GM21529 (cell line): ENCODE data around the gene KRTAP5-1.
"Not testable (repeated sequence)": the region's sequence is repeated elsewhere in the genome, so short reads cannot be mapped to it uniquely, and the experiment has no call there.

Experiments used
- ATAC-seq: cut with Tn5 transposase; IDR thresholded peaks from one replicate; pipeline ENCODE4 v1.9.1; 2021; ENCODE audit not compliant: unreplicated experiment

The KRTAP5-1 gene

DNA sequence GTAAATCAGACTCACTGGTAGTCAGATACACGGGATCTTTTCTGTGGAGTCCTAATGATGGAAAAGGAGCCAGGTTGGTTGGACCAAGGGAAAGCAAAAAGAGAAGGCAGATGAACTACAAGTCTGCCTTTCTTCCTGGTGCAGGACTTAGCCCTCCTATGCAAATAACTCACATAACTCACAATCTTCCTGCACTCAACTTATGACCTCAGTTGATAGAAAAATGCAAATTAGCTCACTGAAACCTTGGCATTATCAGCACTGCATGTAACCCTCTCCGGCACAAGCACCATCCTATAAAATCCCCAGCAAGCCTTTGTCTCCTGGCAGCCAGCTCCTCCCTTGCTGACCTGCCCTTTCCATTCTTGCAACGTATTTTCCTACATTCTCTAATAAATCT, 16.6 kb upstream of the KRTAP5-1 start:
- ATAC-seq: not testable (repeated sequence)

DNA sequence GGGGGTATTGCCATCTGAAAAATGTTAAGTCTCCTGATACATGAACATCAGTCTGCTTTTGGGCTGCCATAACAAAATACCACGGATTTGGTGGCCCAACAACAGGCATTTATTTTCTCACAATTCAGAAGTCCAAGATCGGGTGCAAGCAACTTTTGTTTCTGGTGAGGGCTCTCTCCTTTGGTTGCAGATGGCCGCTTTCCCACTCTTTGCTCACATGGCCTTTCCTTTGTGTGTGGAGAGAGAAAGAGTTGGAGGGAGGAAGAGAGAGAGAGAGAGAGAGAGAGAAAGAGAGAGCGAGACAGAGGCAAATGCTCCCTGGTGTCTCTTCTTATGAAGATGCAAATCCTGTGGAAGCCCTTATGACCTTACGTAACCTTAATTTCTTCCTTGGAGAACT, 15.5 kb upstream of the KRTAP5-1 start:
- ATAC-seq: no peak

DNA sequence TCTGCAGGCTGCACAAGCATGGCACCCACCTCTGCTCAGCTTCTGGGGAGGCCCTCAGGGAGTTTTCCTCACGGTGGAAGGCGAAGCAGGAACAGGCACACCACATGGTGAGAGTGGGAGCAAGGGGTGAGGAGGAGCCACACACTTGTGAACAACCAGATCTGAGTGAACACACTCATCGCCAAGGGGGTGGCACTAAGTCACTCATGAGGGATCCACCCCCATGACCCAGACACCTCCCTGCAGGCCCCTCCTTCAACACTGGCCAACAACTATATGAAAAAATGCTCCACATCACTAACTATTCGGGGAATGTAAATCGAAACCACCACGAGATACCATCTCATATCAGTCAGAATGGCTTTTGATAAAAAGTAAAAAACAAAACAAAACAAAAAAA, 13.7 kb upstream of the KRTAP5-1 start:
- no peak for ATAC-seq

DNA sequence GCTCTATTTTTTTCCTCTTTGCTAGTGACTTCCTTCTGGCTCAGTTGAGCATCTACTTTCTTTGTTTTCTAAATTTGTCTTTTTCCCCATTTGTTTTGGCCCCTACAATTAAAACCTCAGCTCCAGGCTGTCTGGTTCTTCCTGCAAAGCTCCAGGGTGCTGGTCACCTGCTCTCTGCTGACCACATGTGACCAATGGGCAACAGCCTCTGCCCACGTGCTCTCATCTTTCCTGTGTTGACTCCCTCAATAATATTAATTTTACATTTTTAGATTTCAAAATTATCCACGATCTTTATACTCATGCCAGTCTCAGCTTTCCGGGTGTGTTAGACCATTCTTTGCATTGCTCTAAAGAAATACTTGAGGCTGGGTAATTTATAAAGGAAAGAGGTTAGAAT, 13.3 kb upstream of the KRTAP5-1 start:
- ATAC-seq: not testable (repeated sequence)

DNA sequence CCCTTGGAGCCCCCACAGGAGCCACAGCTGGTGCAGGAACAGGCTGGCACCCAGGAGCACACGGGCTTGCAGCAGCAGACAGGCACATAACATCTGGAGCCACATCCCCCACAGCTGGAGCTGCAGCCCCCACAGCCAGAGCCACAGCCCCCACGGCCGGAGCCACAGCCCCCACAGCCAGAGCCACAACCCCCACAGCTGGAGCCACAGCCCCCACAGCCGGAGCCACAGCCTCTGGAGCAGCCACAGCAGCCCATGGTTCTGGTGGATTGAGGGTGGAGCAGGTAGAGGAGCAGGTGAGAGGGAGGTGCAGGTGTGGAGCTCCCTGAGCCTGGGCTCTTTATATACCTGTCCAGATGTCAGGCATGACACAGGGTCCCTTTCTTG, 12.9 kb upstream of the KRTAP5-1 start, which contains the start of gene KRTAP5-2:
Gene KRTAP5-2 (minus strand): TSS at position 301 of the 387 bp plus-strand sequence. CDS start 44 bp downstream, at position 257.
- ATAC-seq: no peak

DNA sequence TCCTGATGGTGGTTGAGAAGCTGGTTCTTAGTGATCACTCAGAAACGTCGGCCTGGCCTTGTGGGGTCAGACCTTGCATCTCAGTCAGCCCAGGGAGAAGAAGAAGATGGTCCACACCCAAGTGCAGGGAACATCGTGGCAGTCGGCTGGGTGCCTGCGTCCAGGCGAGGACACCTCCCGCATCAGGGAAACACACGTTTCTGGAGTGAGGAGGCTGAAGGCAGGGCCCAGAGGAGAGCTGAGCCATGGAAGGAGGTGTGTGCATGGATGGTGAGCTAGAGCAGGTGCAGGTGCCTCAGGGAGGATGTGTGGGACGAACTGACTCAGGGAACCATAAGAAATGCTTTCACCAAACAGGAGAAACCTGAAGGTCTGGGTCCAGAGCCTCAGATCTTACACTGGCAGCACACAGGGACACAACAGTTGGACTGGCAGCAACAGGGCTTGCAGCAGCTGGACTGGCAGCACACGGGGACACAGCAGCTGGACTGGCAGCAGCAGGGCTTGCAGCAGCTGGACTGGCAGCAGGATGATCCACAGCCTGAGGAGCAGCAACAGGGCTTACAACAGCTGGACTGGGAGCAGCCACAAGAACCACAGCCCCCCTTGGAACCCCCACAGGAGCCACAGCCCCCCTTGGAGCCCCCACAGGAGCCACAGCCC, 12.4 kb upstream of the KRTAP5-1 start:
- ATAC-seq: no peak

DNA sequence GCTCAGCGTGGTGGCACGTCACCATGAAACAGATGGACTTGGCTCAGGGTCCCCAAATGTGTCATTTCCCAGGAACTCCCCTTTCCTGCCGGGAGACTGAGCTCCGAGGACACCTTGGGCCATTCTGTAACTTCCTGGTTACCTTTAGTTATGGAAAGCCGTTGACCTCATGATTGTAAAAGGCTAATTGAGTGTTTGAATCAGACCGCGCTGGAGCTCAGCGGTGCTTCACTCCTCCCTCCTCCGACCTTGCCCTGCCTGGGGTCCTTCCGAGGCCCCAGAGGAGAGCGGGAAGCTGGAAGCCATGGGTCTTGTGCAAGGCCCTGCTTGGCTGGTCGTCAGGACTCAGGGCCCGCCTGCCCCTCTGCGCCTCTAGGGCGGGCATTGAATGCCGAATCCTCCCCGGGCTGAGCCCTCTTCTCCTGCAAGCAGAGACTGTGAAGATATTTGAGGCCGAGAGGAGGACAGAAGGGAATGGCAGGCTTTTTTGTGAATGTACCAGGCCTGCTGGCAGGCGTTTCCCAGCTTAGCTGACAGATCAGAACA, 11.6 kb upstream of the KRTAP5-1 start:
- ATAC-seq: not testable (repeated sequence)

DNA sequence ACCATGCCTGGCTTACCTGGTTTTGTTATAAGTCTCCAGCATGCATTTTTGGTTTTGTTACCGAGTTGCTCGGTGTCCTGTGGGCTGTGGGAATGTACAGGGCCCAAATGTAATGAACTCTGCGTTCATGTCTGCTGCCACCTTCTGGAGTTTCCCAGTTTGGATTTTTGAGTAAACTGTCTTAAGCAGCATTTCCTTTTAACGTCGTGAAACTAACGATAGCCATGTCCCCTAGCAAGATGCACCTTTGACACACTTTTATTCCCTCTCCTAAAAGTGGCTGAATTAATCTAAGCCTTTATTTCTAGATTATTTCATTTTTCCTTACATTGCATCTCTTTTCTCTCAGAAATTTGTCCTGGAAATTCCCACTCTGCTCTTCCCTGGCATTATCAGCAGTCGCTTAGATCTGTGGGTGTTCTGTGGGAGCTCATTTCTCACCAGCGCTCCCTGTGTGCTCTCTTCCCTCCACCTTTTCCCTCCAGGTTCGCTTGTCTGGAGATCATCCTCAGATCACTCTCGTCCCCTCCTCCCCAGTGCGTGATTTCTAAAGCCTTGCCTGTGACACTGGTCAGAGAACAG, 11.0 kb upstream of the KRTAP5-1 start:
- ATAC-seq: not testable (repeated sequence)

DNA sequence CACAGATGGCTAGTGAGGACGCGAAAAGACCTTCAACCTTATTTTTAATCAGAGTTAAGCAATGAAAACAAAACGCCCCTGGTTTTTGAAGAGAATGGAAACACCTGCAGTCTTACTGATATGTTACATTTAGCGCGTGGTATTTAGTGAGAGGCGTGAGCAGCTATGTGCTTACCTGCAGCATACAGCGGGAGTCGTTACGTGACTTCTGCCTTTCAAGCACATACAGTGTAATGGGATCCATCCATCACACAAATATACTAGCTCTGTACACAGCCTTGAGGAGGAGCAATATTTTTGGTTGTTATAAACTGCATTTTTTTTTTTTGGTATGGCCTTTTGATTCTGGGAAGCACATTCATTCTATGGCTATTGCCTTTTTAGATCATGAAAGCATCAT, 7.5 kb upstream of the KRTAP5-1 start:
- ATAC-seq: no peak

DNA sequence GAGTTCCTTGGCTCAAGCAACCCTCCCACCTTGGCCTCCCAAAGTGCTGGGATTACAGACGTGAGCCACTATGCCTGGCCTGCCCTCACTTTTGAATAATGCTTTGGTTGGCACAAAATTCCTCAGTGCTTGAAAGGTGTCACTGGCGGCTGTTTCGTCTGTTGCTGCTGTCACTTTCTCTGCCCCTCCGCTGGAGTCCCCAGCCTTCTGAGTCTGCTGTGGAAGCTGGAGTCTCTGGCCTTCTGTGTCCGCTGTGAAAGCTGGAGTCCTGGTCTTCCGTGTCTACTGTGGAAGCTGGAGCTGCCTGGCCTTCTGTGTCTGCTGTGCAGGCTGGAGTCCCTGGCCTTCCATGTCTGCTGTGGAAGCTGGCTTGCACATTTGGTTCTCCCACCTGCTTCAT, 4.9 kb upstream of the KRTAP5-1 start:
- ATAC-seq: no peak

DNA sequence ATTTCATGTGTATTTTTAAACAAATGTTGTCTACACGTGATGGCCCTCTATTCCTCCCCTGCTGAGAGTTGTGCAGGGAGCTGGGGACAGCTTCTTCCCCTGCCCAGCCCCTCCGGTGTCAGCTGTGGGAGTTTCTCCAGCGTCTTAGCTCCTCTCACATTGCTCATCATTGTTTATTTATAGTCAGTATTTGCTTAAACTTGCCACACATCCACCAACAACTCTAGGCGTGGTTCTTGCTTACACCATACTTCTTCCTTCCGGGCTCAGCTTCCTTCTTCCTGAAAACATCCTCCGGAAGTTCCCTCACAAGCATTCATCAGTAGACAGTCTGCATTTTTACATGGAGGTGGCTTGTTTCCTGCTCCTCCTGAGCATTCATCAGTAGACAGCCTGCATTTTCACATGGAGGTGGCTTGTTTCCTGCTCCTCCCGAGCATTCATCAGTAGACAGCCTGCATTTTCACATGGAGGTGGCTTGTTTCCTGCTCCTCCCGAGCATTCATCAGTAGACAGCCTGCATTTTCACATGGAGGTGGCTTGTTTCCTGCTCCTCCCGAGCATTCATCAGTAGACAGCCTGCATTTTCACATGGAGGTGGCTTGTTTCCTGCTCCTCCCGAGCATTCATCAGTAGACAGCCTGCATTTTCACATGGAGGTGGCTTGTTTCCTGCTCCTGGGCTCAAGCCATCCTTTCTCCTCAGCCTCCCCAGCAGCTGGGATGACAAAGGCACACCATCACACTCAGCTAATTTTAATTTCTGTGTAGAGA, 4.3 kb upstream of the KRTAP5-1 start:
- not testable (repeated sequence) for ATAC-seq

DNA sequence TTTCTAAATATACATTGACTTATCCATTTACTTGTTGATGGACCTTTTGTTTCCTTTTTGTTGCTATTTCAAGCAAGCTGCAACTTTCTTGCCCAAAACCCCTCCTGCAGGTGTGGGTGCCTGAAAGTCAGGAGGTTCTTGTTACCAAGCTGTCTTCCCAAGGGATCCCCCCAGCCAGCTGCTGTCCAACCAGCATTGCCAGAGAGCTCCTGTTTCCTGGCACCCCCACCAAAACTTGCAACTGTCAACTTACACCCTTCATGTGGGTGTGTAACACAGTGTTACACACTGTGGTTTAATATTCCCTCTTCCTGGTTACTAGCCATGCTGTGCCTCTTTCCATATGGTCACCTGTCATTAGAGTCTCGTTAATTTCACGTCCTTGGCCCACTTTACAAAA, 1.6 kb upstream of the KRTAP5-1 start:
- ATAC-seq: no peak

DNA sequence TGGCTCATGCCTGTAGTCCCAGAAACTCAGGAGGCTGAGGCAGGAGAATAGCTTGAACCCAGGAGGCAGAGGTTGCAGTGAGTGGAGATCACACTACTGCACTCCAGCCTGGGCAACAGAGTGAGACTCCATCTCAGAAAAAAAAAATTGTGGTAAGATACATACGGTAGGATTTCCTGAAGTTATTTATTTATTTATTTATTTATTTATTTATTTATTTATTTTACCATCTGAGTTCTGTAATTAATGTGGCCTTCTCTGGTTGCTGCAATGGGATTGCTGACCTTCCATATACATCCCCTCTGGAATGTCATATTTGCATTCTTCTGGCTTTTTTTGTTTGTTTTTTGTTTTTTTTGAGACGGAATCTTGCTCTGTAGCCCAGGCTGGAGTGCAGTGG, 2.2 kb downstream of the KRTAP5-1 start:
- not testable (repeated sequence) for ATAC-seq

DNA sequence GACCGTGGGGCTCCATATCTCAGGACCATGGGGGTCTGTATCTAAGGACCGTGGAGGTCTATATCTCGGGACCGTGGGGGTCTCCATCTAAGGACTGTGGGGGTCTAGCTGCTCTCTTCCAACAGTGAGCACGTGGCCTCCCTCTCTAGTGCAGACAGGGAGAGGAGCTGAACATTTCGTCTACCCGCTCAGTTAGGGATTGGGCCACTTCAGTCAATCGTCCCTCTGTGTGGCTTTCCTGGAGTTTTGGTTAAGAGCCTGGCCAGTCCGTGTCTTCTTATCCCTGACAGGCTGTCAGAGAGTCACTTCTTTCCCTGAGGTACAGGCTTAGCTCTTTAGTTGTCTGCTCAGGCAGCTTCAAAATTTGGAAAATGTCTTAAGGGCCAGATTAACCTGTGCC, 3.1 kb downstream of the KRTAP5-1 start:
- no peak for ATAC-seq

DNA sequence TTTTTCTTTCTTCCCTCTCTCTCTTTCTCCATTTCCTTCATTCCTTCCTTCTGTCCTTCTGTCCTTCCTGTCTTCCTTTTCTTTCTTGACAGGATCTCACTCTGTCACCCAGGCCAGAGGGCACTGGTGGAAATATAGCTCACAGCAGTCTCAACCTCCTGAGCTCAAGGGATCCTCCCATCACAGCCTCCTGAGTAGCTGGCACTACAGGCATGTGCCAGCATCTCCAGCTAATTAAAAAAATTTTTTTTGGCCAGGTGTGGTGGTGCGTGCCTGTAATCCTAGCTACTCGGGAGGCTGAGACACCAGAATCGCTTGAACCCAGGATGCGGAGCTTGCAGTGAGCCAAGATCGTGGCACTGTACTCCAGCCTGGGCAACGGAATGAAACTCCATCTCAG, 8.3 kb downstream of the KRTAP5-1 start:
- no peak for ATAC-seq

DNA sequence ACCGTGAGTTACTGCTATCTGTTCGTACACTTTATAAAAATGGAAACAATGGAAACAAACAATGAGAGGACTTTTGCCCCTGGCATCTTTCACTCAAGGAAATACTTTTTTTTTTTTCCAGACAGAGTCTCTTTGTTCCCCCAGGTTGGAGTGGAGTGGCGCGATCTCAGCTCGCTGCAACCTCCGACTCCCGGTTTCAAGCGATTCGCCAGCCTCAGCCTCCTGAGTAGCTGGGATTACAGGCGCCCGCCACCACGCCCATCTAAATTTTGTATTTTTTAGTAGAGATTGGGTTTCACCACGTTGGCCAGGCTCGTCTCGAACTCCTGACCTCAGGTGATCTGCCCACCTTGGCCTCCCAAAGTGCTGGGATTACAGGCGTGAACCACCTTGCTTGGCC, 9.3 kb downstream of the KRTAP5-1 start:
- not testable (repeated sequence) for ATAC-seq

DNA sequence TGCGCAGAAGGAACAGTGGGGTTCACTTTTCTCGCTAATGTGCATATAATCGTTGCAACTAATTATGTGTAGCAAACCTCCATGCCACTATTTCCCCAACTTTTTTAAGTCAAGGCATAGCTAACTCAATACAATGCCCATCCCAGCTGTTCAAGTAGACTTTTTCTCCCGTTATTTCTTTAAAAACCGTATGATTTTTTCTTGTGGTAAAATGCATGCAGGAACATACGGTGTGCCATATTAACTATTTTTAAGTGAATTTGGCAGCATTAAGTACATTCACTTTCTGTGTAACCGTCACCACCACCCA, 10.2 kb downstream of the KRTAP5-1 start:
- ATAC-seq: no peak

DNA sequence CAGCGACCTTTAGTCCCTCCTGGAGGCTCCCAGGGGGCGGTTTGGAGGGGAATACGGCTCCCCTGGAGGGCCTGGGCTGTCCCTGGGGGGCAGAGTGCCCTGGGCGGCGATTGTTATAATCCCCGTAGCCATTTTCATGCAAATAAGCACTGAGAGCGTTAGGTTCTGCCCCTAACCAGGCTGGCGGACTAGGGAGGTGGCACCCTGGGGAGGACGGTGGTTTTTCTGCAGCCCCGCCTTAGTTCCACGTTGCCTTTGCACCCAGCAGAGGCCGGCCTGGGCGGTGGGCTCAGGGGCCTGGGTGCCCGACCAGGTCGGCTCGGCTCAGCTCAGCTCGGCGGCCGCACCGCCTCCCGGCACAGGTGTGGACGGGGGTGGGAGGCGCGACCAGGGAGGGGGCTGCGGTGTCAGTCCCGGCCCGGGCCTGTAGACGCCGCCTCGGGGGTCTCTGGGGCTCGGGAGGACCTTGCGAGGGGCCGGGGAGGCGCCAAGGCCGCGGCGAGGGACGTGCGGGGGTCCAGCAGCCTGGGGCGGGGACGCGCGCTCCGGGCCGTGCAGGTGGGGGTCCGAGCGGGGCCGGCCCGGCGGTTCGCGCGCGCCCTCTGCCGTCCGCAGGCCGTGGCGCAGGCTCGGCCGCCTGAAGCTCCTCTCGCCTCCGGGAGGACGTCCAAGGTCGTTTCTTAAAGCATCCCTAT, 10.7 kb downstream of the KRTAP5-1 start:
- no peak for ATAC-seq

DNA sequence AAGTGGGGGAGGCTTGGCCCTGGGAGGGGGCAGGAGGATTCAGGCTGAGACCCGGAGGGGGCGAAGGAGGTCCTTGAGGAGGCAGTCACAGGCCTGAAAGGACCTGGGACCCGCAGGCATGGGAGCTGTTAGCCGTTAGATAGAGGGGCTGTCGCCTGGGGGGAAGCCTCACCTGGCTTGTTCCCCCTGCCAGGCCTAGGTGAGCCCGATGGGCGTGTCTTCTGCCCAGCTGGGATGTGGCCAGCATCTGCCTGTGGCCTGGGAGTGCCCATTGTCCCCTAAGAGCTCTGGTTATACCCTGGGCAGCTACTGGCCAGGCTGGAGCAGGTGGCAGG, 11.2 kb downstream of the KRTAP5-1 start:
- ATAC-seq: no peak

DNA sequence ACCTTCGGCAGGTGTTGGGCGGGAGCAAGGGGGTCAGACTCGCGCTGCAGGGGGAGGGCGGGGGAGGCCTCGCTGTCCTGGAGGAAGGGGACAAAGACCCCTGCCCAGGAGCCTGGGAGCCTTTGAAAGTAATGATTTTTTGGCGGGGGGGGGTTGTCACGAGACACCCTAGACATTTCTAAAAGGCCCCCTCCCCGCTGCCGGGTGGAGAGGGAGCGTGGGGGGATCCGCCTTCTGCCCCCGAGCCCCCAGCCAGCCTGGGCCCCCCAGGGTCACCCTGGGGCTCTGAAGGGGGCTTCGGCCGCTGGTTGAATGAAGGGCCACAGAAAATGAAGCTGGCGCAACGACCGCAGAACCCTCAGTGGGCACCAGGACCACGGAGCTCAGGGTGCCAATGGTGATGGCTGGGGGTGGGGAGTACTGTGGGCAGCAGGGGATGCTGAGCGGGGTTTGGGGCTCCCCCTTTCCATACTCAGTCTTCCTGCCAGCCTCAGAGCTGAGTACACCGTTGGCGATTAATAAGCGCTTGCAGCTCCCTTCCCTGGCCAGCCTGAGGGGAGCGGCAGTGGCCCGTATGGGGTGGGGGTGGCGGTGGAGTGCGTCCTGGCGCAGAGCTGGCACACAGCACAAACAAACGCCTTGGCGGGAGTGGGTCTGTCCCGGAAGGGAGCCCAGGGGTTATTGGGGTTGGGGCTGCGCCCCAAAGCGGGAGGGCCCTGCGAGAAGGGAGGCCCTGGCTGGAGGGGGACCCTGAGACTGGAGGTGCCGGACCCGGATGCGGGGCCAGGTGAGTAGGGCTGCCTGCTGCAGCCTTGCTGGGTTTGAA, 11.8 kb downstream of the KRTAP5-1 start:
- ATAC-seq: no peak
